Measurements from ENCODE around the gene PNN.
"Not testable (repeated sequence)": the region's sequence is repeated elsewhere in the genome, so short reads cannot be mapped to it uniquely, and the experiment has no call there.

Gene PNN

DNA sequence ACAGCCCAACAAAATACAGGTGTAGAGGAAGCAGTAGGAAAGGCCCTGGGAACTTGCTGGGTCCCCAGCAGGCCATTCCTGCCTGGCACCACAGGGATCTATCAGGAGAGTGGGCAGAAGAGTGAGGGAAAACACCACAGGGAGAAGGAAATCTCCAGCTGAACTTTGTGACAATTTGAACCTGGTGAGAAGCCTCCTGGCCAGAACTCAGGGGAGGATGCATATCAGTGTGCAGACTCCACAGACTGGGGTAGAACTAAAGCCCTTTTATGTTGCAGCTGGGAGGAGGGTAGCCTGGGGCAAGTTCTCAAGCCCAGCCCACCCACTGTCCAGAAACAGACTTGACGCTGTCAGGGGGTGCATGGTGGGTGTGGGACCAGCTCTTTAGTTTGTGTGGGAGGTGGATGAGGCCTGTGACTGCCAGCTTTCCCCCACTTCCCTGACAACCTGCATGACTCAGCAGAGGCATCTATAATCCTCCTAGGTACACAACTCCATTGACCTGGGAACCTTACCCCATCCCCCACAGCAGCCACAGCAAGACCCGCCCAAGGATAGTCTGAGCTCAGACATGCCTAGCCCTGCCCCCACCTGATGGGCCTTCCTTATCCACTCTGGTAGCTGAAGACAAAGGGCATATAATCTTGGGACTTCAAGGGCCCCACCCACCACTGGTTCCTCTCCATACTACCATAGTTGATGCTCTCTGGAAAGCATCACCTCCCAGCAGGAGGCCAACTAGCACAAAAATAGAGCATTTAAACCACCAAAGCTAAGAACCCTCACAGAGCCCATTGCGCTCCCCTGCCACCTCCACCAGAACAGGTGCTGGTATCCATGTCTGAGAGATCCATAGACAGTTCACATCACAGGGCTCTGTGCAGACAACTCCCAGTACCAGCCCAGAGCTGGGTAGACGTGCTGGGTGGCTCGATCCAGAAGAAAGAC is 28.9 kb downstream of the PNN start:
- Histone ChIP-seq H4K20me1 (ENCODE audit: insufficient read depth, low read length, poor library complexity, severe bottlenecking) (no peaks in the 10 kb centered on the region), H3K4me2 (ENCODE audit: low read depth, low read length, poor library complexity, severe bottlenecking) (no peak overlapping the region), H3K36me3 (ENCODE audit: insufficient read depth, low read length) (no peaks in the 10 kb centered on the region), H3K4me3 (ENCODE audit: low read length, poor library complexity, severe bottlenecking) (no peak overlapping the region), H3K4me1 (ENCODE audit: insufficient read depth, low read length, poor library complexity, severe bottlenecking) (no peaks in the 10 kb centered on the region), H3F3A (ENCODE audit: low read depth) (no peaks in the 10 kb centered on the region), H3K9me3 (ENCODE audit: insufficient read depth, low read depth, low read length) (no peaks in the 10 kb centered on the region), H3K9me2 (replicated peaks; ENCODE audit: low read depth, low read length) (no peaks in the 10 kb centered on the region), H3K27me3 (ENCODE audit: insufficient read depth, low read length, poor library complexity, severe bottlenecking) (no peaks in the 10 kb centered on the region), H3K9ac (ENCODE audit: low read depth, low read length, poor library complexity, severe bottlenecking) (no peak overlapping the region), H3K79me2 (ENCODE audit: insufficient read depth, low read length) (no peaks in the 10 kb centered on the region), H2AFZ (ENCODE audit: low read length) (no peak overlapping the region)
- TF ChIP-seq EZH2phosphoT487 (IDR thresholded peaks at IDR 0.05; ENCODE audit: borderline replicate concordance), result no peak
- TF ChIP-seq, protein P1, sequence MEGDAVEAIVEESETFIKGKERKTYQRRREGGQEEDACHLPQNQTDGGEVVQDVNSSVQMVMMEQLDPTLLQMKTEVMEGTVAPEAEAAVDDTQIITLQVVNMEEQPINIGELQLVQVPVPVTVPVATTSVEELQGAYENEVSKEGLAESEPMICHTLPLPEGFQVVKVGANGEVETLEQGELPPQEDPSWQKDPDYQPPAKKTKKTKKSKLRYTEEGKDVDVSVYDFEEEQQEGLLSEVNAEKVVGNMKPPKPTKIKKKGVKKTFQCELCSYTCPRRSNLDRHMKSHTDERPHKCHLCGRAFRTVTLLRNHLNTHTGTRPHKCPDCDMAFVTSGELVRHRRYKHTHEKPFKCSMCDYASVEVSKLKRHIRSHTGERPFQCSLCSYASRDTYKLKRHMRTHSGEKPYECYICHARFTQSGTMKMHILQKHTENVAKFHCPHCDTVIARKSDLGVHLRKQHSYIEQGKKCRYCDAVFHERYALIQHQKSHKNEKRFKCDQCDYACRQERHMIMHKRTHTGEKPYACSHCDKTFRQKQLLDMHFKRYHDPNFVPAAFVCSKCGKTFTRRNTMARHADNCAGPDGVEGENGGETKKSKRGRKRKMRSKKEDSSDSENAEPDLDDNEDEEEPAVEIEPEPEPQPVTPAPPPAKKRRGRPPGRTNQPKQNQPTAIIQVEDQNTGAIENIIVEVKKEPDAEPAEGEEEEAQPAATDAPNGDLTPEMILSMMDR (conservative IDR thresholded peaks at IDR 0.05; ENCODE audit: low read length), result no peak

DNA sequence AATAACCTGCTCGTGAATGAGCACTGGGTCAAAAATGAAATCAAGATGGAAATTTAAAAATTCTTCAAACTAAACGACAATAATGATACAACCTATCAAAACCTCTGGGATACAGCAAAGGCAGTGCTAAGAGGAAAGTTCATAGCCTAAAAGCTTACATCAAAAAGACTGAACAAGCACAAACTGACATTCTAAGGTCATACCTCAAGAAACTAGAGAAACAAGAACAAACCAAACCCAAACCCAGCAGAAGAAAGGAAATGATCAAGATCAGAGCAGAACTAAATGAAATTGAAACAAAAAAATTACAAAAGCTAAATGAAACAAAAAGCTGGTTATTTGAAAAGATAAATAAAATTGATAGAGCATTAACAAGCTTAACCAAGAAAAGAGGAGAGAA is 32.4 kb downstream of the PNN start:
- H4K20me1 ChIP-seq (ENCODE audit: insufficient read depth, low read length, poor library complexity, severe bottlenecking); H3K9me3 ChIP-seq (ENCODE audit: insufficient read depth, low read depth, low read length); H3K79me2 ChIP-seq (ENCODE audit: insufficient read depth, low read length); H3F3A ChIP-seq (ENCODE audit: low read depth); H3K36me3 ChIP-seq (ENCODE audit: insufficient read depth, low read length); H3K4me2 ChIP-seq (ENCODE audit: low read depth, low read length, poor library complexity, severe bottlenecking); H3K9ac ChIP-seq (ENCODE audit: low read depth, low read length, poor library complexity, severe bottlenecking); H3K27me3 ChIP-seq (ENCODE audit: insufficient read depth, low read length, poor library complexity, severe bottlenecking); H3K4me1 ChIP-seq (ENCODE audit: insufficient read depth, low read length, poor library complexity, severe bottlenecking); H2AFZ ChIP-seq (ENCODE audit: low read length); H3K4me3 ChIP-seq (ENCODE audit: low read length, poor library complexity, severe bottlenecking); H3K9me2 ChIP-seq (replicated peaks; ENCODE audit: low read depth, low read length): not testable (repeated sequence)

DNA sequence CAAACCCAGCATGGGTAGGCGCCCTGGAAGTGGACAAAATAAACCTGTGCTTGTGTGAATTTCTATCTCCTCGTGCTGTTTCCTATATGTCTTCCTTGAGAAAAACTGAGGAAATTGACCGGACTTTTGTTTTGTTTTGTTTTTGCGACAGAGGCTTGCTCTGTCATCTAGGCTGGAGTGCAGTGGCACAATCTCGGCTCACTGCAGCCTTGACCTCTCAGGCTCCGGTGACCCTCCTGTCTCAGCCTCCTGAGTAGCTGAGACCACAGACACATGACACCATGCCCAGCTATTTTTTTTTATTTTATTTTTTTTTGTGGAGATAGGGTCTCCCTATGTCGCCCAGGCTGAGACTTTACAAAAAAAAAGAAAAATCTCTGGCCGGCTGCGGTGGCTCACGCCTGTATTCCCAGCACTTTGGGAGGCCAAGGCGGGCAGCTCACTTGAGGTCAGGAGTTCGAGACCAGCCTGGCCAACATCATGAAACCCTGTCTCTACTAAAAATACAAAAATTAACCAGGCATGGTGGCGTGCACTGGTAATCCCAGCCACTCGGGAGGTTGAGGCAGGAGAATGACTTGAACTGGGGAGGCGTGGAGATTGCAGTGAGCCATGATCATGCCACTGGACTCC is 36.2 kb downstream of the PNN start:
- Histone ChIP-seq H3K4me3 (ENCODE audit: low read length, poor library complexity, severe bottlenecking) (no peak overlapping the region), H3K4me2 (ENCODE audit: low read depth, low read length, poor library complexity, severe bottlenecking) (no peak overlapping the region), H2AFZ (ENCODE audit: low read length) (no peak overlapping the region), H3K4me1 (ENCODE audit: insufficient read depth, low read length, poor library complexity, severe bottlenecking) (no peaks in the 10 kb centered on the region), H4K20me1 (ENCODE audit: insufficient read depth, low read length, poor library complexity, severe bottlenecking) (no peaks in the 10 kb centered on the region), H3K9me2 (replicated peaks; ENCODE audit: low read depth, low read length) (no peaks in the 10 kb centered on the region), H3K9ac (ENCODE audit: low read depth, low read length, poor library complexity, severe bottlenecking) (no peak overlapping the region), H3K27me3 (ENCODE audit: insufficient read depth, low read length, poor library complexity, severe bottlenecking) (no peaks in the 10 kb centered on the region), H3K9me3 (ENCODE audit: insufficient read depth, low read depth, low read length) (no peaks in the 10 kb centered on the region), H3F3A (ENCODE audit: low read depth) (no peaks in the 10 kb centered on the region), H3K79me2 (ENCODE audit: insufficient read depth, low read length) (no peaks in the 10 kb centered on the region), H3K36me3 (ENCODE audit: insufficient read depth, low read length) (no peaks in the 10 kb centered on the region)
- TF ChIP-seq EZH2phosphoT487 (IDR thresholded peaks at IDR 0.05; ENCODE audit: borderline replicate concordance), result no peak
- TF ChIP-seq, protein P1 (conservative IDR thresholded peaks at IDR 0.05; ENCODE audit: low read length), result no peak
